ENCODE results near the gene B3GAT2. TPM values are rescaled to one million over a fixed set of nuclear protein-coding genes. Genes with fewer than 3 reads are reported as not detected.

Gene B3GAT2
- total and polyA plus RNA-seq, 2 experiments from 2014 or later = 0.17 to 0.82 TPM

- TF ChIP-seq EZH2 (IDR thresholded peaks at IDR 0.05; ENCODE audit: borderline replicate concordance) = no peak
- TF ChIP-seq EZH2phosphoT487 (IDR thresholded peaks at IDR 0.05; ENCODE audit: low read depth, severe bottlenecking, unreplicated experiment) = no peak
- TF ChIP-seq CTCF (IDR thresholded peaks at IDR 0.05; ENCODE audit: poor library complexity) = no peak
- Histone ChIP-seq H3K9me3 (ENCODE audit: low read depth) (no peaks in the 10 kb centered on the region), H3K4me1 (ENCODE audit: insufficient read depth) (no peaks in the 10 kb centered on the region), H3K9me2 (replicated peaks; ENCODE audit: insufficient read depth) (no peaks in the 10 kb centered on the region), H3K4me3 (no peak overlapping the region), H3K36me3 (replicated peaks; ENCODE audit: insufficient read depth, low read depth) (no peaks in the 10 kb centered on the region), H4K20me1 (ENCODE audit: insufficient read depth, poor library complexity, severe bottlenecking) (no peaks in the 10 kb centered on the region), H3K27ac (no peak overlapping the region), H2AFZ (no peak overlapping the region), H3K4me2 (no peak overlapping the region), H3K27me3 (no peaks in the 10 kb centered on the region), H3K79me2 (no peaks in the 10 kb centered on the region)
- WGBS (ENCODE audit: low lambda C conversion rate, missing lambda C conversion rate) = 43% methylated on average over 1 of the region's 1 CpG
- DNase-seq (ENCODE audit: low spot score) = no peak
Measured at GRCh38 chr6:70996106-70996505, 39.2 kb upstream of the B3GAT2 start.

- TF ChIP-seq EZH2 (IDR thresholded peaks at IDR 0.05; ENCODE audit: borderline replicate concordance) = no peak
- no peak for TF ChIP-seq EZH2phosphoT487 (IDR thresholded peaks at IDR 0.05; ENCODE audit: low read depth, severe bottlenecking, unreplicated experiment)
- TF ChIP-seq CTCF (IDR thresholded peaks at IDR 0.05; ENCODE audit: poor library complexity) = no peak
- Histone ChIP-seq H2AFZ (no peak overlapping the region), H3K4me3 (no peak overlapping the region), H3K9me3 (ENCODE audit: low read depth) (no peaks in the 10 kb centered on the region), H4K20me1 (ENCODE audit: insufficient read depth, poor library complexity, severe bottlenecking) (no peaks in the 10 kb centered on the region), H3K9me2 (replicated peaks; ENCODE audit: insufficient read depth) (no peaks in the 10 kb centered on the region), H3K79me2 (no peaks in the 10 kb centered on the region), H3K4me2 (no peak overlapping the region), H3K27ac (no peak overlapping the region), H3K27me3 (no peaks in the 10 kb centered on the region), H3K4me1 (ENCODE audit: insufficient read depth) (no peaks in the 10 kb centered on the region), H3K36me3 (replicated peaks; ENCODE audit: insufficient read depth, low read depth) (no peaks in the 10 kb centered on the region)
- DNase-seq (ENCODE audit: low spot score) = no peak
Measured at GRCh38 chr6:70995411-70995810, 38.6 kb upstream of the B3GAT2 start.

GRCh38 chr6:70991253-70991652 lies 34.4 kb upstream of the B3GAT2 start:
- no peak for TF ChIP-seq EZH2 (IDR thresholded peaks at IDR 0.05; ENCODE audit: borderline replicate concordance)
- no peak for TF ChIP-seq CTCF (IDR thresholded peaks at IDR 0.05; ENCODE audit: poor library complexity)
- TF ChIP-seq EZH2phosphoT487 (IDR thresholded peaks at IDR 0.05; ENCODE audit: low read depth, severe bottlenecking, unreplicated experiment) = no peak
- 90% methylated on average over 2 of the region's 2 CpGs for WGBS (ENCODE audit: low lambda C conversion rate, missing lambda C conversion rate)

DNA sequence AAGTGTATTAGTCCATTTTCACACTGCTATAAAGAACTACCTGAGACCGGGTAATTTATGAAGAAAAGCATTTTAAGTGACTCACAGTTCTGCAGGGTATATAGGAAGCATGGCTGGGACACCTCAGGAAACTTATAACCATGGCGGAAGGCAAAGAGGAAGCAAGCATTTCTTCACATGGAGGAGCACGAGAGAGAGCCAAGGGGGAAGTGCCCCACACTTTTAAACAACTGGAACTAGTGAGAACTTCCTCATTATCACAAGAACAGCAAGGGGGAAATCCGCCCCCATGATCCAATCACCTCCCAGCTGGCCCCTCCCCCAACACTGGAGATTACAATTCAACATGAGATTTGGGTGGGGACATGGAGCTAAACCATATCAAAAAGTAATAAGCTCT lies 28.3 kb upstream of the B3GAT2 start:
- H3K4me1 ChIP-seq (ENCODE audit: insufficient read depth) = no peaks in the 10 kb centered on the region
- no peaks in the 10 kb centered on the region for H3K79me2 ChIP-seq
- H3K9me2 ChIP-seq (replicated peaks; ENCODE audit: insufficient read depth) = no peaks in the 10 kb centered on the region
- no peaks in the 10 kb centered on the region for H3K27me3 ChIP-seq
- H3K4me2 ChIP-seq = no peak overlapping the region
- no peak overlapping the region for H3K4me3 ChIP-seq
- TF ChIP-seq CTCF (IDR thresholded peaks at IDR 0.05; ENCODE audit: poor library complexity) = no peak
- 88% methylated on average over 4 of the region's 4 CpGs for WGBS (ENCODE audit: low lambda C conversion rate, missing lambda C conversion rate)
- no peak for DNase-seq (ENCODE audit: low spot score)
- H3K36me3 ChIP-seq (replicated peaks; ENCODE audit: insufficient read depth, low read depth) = no peaks in the 10 kb centered on the region
- H4K20me1 ChIP-seq (ENCODE audit: insufficient read depth, poor library complexity, severe bottlenecking) = no peaks in the 10 kb centered on the region
- H3K27ac ChIP-seq = no peak overlapping the region
- H3K9me3 ChIP-seq (ENCODE audit: low read depth) = no peaks in the 10 kb centered on the region
- no peak overlapping the region for H2AFZ ChIP-seq

More at GRCh38 chr6:70991253-70991652, 34.4 kb upstream of the B3GAT2 start:
- Histone ChIP-seq H3K27me3 (no peaks in the 10 kb centered on the region), H3K36me3 (replicated peaks; ENCODE audit: insufficient read depth, low read depth) (no peaks in the 10 kb centered on the region), H3K4me2 (no peak overlapping the region), H3K27ac (no peak overlapping the region), H2AFZ (no peak overlapping the region), H3K9me3 (ENCODE audit: low read depth) (no peaks in the 10 kb centered on the region), H3K9me2 (replicated peaks; ENCODE audit: insufficient read depth) (no peaks in the 10 kb centered on the region), H3K4me1 (ENCODE audit: insufficient read depth) (no peaks in the 10 kb centered on the region), H3K79me2 (no peaks in the 10 kb centered on the region), H3K4me3 (no peak overlapping the region), H4K20me1 (ENCODE audit: insufficient read depth, poor library complexity, severe bottlenecking) (no peaks in the 10 kb centered on the region)
- no peak for DNase-seq (ENCODE audit: low spot score)

Measured in hepatocyte (in vitro differentiated cells).